ENCODE data around the gene NCAM2. TPM values are rescaled to one million over a fixed set of nuclear protein-coding genes. Genes with fewer than 3 reads are reported as not detected.

Gene NCAM2
- total and polyA plus RNA-seq, 8 donors, result 0.06 to 11.0 (median 0.58) TPM; not detected in 1

GRCh38 chr21:21547368-21547953, 549.3 kb downstream of the NCAM2 start:
- Histone ChIP-seq H3K4me1 (no peaks in the 10 kb centered on the region), H3K27ac (no peak overlapping the region)
- 61 to 77% (median 73%) methylated on average over 5 of the region's 5 CpGs for WGBS, 5 donors

GRCh38 chr21:21559285-21560045, 561.3 kb downstream of the NCAM2 start:
- no peak overlapping the region for H3K4me3 ChIP-seq
- DNase-seq, result no peak
- H3K9me3 ChIP-seq, result peaks cover 5 to 64% (median 6%) of the 10 kb centered on the region in 4 donors
- intact Hi-C loops (cut with DNase I; ENCODE audit: low total_unique reads), result no loop called here
- 73 to 86% (median 83%) methylated on average over 2 of the region's 2 CpGs for WGBS, 5 donors
- TF ChIP-seq POLR2AphosphoS5 (IDR thresholded peaks at IDR 0.05), result no peak
- TF ChIP-seq CTCF (IDR thresholded peaks at IDR 0.05), result no peak
- no peak for TF ChIP-seq POLR2A (IDR thresholded peaks at IDR 0.05)
- TF ChIP-seq EP300 (IDR thresholded peaks at IDR 0.05), result no peak
- H3K27ac ChIP-seq, result no peak overlapping the region
- no peaks in the 10 kb centered on the region for H3K4me1 ChIP-seq
- no peaks in the 10 kb centered on the region for H3K27me3 ChIP-seq
- no peaks in the 10 kb centered on the region for H3K36me3 ChIP-seq

More at GRCh38 chr21:21547368-21547953, 549.3 kb downstream of the NCAM2 start:
- Histone ChIP-seq H3K4me3 (no peak overlapping the region), H3K27me3 (no peaks in the 10 kb centered on the region), H3K36me3 (no peaks in the 10 kb centered on the region), H3K9me3 (peaks cover 0 to 7% (median 0%) of the 10 kb centered on the region in 4 donors)
- no peak for DNase-seq
- intact Hi-C loops (cut with DNase I; ENCODE audit: low total_unique reads), result no loop called here
- TF ChIP-seq CTCF (IDR thresholded peaks at IDR 0.05), result no peak
- no peak for TF ChIP-seq EP300 (IDR thresholded peaks at IDR 0.05)
- no peak for TF ChIP-seq POLR2A (IDR thresholded peaks at IDR 0.05)
- no peak for TF ChIP-seq POLR2AphosphoS5 (IDR thresholded peaks at IDR 0.05)
